HG03442 (cell line): ENCODE data around the gene OR5AC2.

Experiments used
- ATAC-seq: cut with Tn5 transposase; IDR thresholded peaks from one replicate; pipeline ENCODE4 v1.9.1; 2021; ENCODE audit warnings: mild to moderate bottlenecking, moderate library complexity; ENCODE audit not compliant: unreplicated experiment

The OR5AC2 gene

DNA sequence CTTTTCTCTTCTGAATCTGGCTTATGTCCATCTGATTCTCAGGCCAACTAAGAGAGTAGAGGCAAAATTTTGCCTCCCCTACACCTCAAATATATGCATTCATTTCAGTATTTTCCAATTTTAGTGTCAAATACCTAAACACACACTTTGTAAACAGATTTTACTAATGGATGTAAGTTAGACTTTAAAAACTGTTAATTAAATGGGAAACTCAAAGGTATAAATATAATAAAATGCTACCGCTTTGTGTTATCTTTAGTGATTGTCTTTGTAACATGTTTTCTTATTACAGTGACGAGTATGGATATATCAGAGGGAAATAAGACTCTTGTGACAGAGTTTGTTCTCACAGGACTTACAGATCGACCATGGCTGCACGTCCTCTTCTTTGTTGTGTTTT, at the start of gene OR5AC2:
OR5AC2 (plus strand) TSS at position 301 of the 400 bp plus-strand sequence; CDS start at position 301, 0 bp downstream.
- ATAC-seq, result no peak

DNA sequence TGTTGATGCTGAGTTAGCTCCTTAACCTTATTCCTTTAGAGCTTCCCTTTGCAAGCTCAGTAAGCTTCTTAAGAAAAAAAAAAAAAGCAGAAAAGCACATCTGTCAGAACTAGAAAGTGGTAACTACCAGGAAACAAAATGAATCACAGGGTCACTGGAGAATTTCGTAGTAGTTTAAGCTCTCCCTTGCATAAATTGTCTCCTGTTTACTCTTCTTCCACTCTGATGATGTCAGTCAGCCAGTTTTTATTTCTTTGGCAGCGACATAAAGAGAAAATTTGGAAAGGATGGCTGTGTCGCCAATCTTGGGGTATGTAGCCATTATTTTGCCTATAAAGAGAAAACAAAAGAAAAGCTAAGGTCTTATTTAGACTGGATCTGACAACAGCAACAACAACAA, 48.7 kb upstream of the OR5AC2 start:
- ATAC-seq, result no peak

DNA sequence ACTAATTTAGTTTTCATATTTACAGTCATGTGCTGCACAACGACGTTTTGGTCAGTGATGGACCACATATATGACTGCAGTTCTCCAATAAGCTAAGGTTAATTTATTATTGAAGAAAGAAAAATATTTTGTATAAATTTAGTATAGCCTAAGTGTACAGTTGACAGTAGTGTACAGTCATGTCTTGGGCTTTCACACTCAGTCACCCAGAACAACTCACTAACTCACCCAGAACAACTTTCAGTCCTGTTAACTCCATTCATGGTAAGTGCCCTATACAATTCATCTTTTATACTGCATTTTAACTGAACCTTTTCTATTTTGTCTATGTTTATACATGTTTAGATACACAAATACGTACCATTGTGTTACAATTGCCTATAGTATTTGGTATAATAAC, 48.1 kb upstream of the OR5AC2 start:
- no peak for ATAC-seq

GRCh38 chr3:98039322-98040024, 47.5 kb upstream of the OR5AC2 start:
- peak; percentile 97 for ATAC-seq

DNA sequence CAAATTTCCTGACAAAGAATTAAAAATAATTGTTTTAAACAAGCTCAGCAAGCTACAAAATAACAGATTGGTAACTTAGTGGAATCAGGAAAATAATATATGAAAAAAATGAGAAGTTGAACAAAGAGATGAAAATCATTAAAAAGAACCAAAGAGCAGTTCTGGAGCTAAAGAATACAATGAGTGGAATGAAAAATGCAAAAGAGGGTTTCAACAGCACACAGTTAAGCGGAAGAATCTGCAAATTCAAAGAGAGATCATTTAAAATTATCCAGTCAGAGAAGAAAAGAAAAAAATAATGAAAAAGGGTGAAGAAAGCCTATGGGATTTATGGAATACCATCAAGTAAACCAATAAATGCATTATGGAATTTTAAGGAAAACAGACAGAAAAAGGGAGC, 45.6 kb upstream of the OR5AC2 start:
- no peak for ATAC-seq

DNA sequence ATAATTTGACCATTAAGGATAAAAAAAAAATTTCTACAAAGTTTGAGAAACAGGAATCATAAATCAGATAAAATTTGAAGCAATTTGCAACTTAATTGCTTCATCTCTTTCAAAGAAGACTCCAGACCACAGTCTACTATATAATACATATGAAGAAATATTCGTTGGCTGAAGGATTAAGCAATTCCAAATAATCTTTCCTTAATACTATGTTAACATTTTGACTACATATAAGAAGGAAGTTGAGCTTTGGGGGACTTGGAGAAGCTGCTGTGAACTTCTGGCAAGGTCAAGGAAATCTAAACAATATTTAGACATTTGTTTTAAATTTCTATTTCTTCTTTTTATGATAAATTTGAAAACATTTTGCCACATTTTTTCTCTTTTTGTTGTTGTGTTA, 38.4 kb upstream of the OR5AC2 start:
- ATAC-seq, result no peak

- no peak for ATAC-seq
These were observed 37.7 kb upstream of the OR5AC2 start for GRCh38 chr3:98049271-98049670.

- ATAC-seq, result no peak
These were observed 30.9 kb upstream of the OR5AC2 start for GRCh38 chr3:98056035-98056434.

DNA sequence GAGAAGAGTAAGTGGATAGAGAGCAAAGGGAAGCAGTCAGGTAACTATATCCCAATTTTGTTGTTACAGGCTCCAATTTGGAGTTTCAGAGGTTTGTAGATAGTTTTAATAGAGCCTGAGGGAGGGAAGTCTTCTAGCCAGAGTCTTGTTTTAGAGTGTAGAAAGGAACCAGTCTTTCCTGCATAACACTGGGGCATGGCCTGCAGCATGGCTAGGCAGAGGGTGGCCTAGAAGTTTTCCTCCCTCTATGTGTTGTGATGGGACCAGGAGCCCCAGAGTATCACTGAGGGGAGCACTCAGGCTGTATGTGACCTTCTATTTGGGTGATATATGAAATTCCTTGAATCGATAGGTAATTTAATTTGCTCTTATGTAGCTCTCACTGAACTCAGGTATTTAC, 29.3 kb upstream of the OR5AC2 start:
- no peak for ATAC-seq

GRCh38 chr3:98058244-98058960, 28.6 kb upstream of the OR5AC2 start:
- no peak for ATAC-seq

- ATAC-seq, result no peak
These were observed 18.1 kb upstream of the OR5AC2 start for GRCh38 chr3:98068824-98069223.

GRCh38 chr3:98070840-98071239, 16.1 kb upstream of the OR5AC2 start:
- no peak for ATAC-seq

DNA sequence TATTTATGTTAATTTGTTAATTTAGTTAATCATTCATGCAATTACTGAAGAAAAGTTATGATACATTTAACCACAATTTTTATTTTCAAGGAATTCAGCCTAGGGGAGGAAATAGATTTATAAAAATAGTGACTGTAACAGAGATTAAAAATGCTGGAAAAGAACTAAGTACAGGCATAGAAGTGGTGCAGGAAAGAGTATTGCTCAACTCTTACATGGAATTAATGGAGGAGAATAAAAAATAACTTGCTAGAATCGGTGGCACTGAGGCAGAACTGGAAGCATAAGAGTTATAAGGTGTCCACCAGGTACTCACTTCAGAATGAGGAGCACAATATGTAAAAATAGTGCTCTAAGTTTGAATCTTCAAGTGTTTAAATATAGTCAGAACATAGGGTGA, 13.5 kb upstream of the OR5AC2 start:
- no peak for ATAC-seq

DNA sequence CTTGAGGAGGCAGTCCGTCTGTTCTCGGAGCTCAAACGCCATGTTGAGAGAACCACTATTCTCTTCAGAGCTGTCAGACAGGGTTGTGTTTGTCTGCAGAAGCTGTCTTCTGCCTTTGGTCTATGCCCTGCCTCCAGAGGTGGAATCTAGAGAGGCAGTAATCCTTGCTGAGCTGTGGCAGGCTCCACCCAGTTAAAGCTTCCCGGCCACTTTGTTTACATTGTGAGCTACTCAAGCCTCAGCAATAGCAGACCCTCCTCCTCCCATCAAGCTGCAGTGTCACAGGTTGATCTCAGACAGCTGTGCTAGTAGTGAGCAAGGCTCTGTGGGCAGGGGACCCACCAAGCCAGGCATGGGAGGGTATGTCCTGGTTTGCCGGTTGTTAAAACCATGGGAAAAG, 8.9 kb downstream of the OR5AC2 start:
- ATAC-seq, result no peak

DNA sequence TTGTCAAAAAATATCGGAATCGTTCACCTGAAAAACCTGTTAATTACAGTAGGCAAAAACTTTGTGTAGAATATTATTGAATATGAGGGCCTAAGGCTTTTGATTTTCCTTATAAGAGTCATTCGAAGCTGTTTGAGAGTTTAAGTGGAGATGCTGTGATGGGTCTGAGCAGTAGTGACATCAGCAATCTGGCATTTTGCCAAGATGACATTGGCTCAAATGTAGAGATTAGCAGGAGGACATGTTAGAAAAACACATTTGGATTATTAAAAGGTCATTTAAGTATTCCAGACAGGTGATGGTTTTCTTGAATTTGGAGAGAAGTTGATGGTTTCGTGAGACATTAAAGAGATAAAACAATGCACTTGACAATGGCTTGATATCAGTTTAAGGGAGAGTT, 12.9 kb downstream of the OR5AC2 start:
- no peak for ATAC-seq

DNA sequence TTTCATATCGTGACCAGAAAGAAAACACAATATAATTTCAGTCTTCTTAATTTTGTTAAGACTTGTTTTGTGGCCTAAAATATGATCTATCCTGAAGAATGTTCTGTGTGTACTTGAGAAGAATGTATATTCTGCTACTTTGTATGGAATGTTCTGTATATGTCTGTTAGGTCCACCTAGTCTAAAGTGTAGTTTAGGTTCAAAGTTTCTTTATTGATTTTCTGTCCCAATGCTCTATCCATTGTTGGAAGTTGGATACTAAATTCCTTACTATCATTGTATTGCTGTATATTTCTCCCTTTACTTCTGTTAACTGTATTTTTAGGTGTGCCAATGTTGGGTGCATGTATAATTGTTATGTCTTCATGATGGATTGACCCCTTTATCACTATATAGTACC, 21.2 kb downstream of the OR5AC2 start:
- no peak for ATAC-seq

GRCh38 chr3:98109807-98110549, 23.0 kb downstream of the OR5AC2 start:
- ATAC-seq, result no peak

DNA sequence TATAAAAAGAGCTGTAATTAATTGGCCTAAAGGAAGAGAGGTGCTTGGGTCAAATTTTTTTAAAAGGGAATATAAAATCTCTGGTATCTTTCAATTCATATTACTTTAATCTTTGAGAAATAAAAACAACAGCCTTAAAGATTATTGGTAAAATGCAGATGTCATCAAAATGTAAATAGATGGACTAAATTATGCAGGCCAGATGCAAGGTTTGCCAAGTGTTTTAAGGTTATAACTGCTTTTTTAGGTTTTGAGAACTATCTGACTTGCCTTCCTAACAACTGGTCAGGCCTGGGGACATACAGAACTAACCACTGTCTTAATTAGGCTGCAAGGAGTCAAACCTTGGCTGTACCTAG, 23.6 kb downstream of the OR5AC2 start:
- no peak for ATAC-seq

DNA sequence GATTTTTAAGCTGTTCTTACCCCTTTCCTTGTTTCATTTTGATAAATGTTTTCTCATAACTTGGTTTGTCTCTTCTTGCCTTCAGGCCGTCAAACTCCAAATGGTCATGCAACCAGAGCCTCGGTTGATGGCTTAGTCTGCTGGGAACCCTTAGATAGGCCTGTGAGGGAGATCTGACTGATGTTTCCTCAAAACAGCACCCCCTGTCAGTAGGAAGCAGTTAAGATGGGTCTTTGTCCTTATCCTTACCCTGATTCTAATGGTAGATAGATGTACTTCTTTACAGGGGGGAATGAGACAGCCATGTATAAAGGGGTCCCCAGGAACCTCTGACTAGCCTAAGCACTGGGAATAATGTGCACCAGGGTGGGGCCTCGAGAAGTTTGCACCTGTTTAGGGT, 27.3 kb downstream of the OR5AC2 start:
- no peak for ATAC-seq

DNA sequence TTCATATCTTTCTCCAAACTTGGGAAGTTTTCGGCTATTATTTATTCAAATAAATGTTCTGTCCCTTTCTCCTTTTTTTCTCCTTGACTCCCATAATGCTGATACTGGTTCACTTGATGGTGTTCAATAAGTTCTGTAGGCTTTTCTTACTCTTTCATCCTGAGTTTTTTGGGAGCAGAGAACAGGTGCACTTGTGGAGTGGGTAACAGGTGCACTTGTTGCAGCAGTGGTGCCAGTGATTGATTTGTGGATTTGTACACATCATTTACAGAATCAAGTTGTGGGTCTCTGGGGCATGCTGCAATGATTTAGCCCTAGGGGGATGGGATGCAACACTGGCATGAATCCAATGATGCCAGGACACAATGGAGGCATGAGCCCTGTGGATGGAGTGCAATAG, 28.7 kb downstream of the OR5AC2 start:
- ATAC-seq, result no peak

DNA sequence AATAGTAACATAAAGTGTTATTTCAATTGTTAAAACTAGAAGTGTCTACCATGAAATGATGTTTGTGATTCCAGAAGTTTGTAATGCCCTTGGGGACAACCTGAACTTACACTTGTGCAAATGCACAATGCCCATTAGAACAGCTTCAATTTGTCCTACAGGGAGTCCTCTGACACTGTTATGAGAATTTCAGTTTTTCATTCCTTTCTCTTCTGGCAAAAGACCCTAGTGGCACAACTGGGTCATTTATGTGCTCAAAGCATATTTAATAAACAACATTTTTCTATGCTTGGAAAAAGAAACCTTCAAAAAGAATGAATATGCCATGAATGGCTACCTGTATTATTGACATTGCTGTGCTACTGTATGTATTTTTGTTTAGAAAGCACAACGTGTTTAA, 43.4 kb downstream of the OR5AC2 start, which contains the start of gene OR5H1:
OR5H1 (plus strand) TSS at position 301 of the 400 bp plus-strand sequence. CDS start 1,977 bp downstream, outside the sequence.
- ATAC-seq, result no peak

GRCh38 chr3:98136631-98137030, 49.7 kb downstream of the OR5AC2 start:
- ATAC-seq, result no peak
